ENCODE measurements around the gene KLK12.

KLK12 gene

GRCh38 chr19:51027873-51028272, 6.9 kb downstream of the KLK12 start (continued):
- no peak for TF ChIP-seq ZNF704 (tag by site-specific recombination; IDR thresholded peaks at IDR 0.05)
- TF ChIP-seq ZFP69B (tag by site-specific recombination; IDR thresholded peaks at IDR 0.05) = no peak
- TF ChIP-seq ZNF600 (tag by site-specific recombination; IDR thresholded peaks at IDR 0.05) = no peak
- TF ChIP-seq, protein P1, sequence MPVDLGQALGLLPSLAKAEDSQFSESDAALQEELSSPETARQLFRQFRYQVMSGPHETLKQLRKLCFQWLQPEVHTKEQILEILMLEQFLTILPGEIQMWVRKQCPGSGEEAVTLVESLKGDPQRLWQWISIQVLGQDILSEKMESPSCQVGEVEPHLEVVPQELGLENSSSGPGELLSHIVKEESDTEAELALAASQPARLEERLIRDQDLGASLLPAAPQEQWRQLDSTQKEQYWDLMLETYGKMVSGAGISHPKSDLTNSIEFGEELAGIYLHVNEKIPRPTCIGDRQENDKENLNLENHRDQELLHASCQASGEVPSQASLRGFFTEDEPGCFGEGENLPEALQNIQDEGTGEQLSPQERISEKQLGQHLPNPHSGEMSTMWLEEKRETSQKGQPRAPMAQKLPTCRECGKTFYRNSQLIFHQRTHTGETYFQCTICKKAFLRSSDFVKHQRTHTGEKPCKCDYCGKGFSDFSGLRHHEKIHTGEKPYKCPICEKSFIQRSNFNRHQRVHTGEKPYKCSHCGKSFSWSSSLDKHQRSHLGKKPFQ (tag by site-specific recombination; IDR thresholded peaks at IDR 0.05) = no peak
- no peak for TF ChIP-seq TCF7L2 (IDR thresholded peaks at IDR 0.05; ENCODE audit: borderline replicate concordance, low read depth, low read length)
- no peak for TF ChIP-seq SP2 (tag by site-specific recombination; IDR thresholded peaks at IDR 0.05)
- no peak for TF ChIP-seq ZNF521 (tag by site-specific recombination; IDR thresholded peaks at IDR 0.05)

GRCh38 chr19:51027126-51027806, 7.5 kb downstream of the KLK12 start:
- POLR2A ChIA-PET = no interaction called here
- no peak overlapping the region for H3K4me3 ChIP-seq (ENCODE audit: low read depth, low read length)
- no peak overlapping the region for H3K27ac ChIP-seq (ENCODE audit: extremely low read depth, low read depth, low read length)
- CTCF ChIA-PET = interaction anchor here (1.9 kb wide), 1 partner anchor 11 kb away, joined by 8 read pairs; no protein-coding TSS in a partner anchor
- no peaks in the 10 kb centered on the region for H3K36me3 ChIP-seq (ENCODE audit: control insufficient read depth in 2 of 2, insufficient read depth in 1 of 2, low read length in 2 of 2)
- no peak for TF ChIP-seq ZBTB7A (tag by site-specific recombination; IDR thresholded peaks at IDR 0.05; ENCODE audit: low read depth)
- no peak for TF ChIP-seq HOXC10 (CRISPR knock-in tag; IDR thresholded peaks at IDR 0.05)
- TF ChIP-seq ZNF19 (tag by site-specific recombination; IDR thresholded peaks at IDR 0.05; ENCODE audit: low read depth) = no peak
- TF ChIP-seq ZNF776 (tag by site-specific recombination; IDR thresholded peaks at IDR 0.05; ENCODE audit: borderline replicate concordance) = no peak
- no peak for TF ChIP-seq ZNF610 (tag by site-specific recombination; IDR thresholded peaks at IDR 0.05; ENCODE audit: borderline replicate concordance)
- no peak for TF ChIP-seq ZNF37A (tag by site-specific recombination; IDR thresholded peaks at IDR 0.05)
- no peak for TF ChIP-seq PATZ1 (tag by site-specific recombination; IDR thresholded peaks at IDR 0.05)
- TF ChIP-seq BCL6B (tag by site-specific recombination; IDR thresholded peaks at IDR 0.05) = no peak
- no peak for TF ChIP-seq ZNF692 (tag by site-specific recombination; IDR thresholded peaks at IDR 0.05)
- no peak for TF ChIP-seq ZSCAN30 (tag by site-specific recombination; IDR thresholded peaks at IDR 0.05)
- TF ChIP-seq BCL11B (tag by site-specific recombination; IDR thresholded peaks at IDR 0.05; ENCODE audit: low read depth) = no peak
- no peak for TF ChIP-seq HOXA7 (CRISPR knock-in tag; IDR thresholded peaks at IDR 0.05; ENCODE audit: borderline replicate concordance)
- no peak for TF ChIP-seq ZNF560 (tag by site-specific recombination; IDR thresholded peaks at IDR 0.05; ENCODE audit: borderline replicate concordance)
- H3K9me3 ChIP-seq (ENCODE audit: control insufficient read depth, insufficient read depth, low read depth, low read length) = no peaks in the 10 kb centered on the region
- H3K4me1 ChIP-seq (ENCODE audit: control insufficient read depth, insufficient read depth, low read length) = no peaks in the 10 kb centered on the region
